Astrocyte of the cerebellum (primary cell): Measurements from ENCODE around the gene AP1AR.
A peak's percentile ranks its signal among the peaks of the same experiment; 100 is the strongest.

ENCODE experiments used
- DNase-seq: peaks from one replicate; pipeline ENCODE4 v3.0.0-alpha.2; 2011; ENCODE audit warnings: low read depth
- H3K4me3 ChIP-seq: 2 replicates; pipeline ENCODE4 v1.5.1; 2011; ENCODE audit warnings: mild to moderate bottlenecking, low read depth, low read length, moderate library complexity
- CTCF ChIP-seq: IDR thresholded peaks from 2 replicates; pipeline ENCODE4 v1.5.1; 2012; ENCODE audit warnings: low read length, low read depth, moderate library complexity, mild to moderate bottlenecking; ENCODE audit errors: missing control alignments
- in situ Hi-C: cut with HindIII; loops from 2 replicates; pipeline ENCODE4 v1.10.0; 2017; ENCODE audit warnings: low sequenced_read_pairs

AP1AR gene

GRCh38 chr4:112219826-112220366, 11.7 kb upstream of the AP1AR start:
- in situ Hi-C loops: no loop called here
- no peak for DNase-seq
- TF ChIP-seq CTCF: no peak

GRCh38 chr4:112222219-112222955, 9.2 kb upstream of the AP1AR start:
- no peak overlapping the region for H3K4me3 ChIP-seq
- no peak for DNase-seq
- TF ChIP-seq CTCF: no peak
- in situ Hi-C loops: no loop called here

More at GRCh38 chr4:112219826-112220366, 11.7 kb upstream of the AP1AR start:
- no peak overlapping the region for H3K4me3 ChIP-seq

- DNase-seq: no peak
- TF ChIP-seq CTCF: no peak
- in situ Hi-C loops: no loop called here
Observed at GRCh38 chr4:112225157-112225556, 6.4 kb upstream of the AP1AR start.

GRCh38 chr4:112230879-112231778, 458 bp upstream of the AP1AR start:
- no peak for TF ChIP-seq CTCF
- in situ Hi-C loops: no loop called here
- peak overlapping the region; percentile 91 for H3K4me3 ChIP-seq
- peak; percentile 88 for DNase-seq

More at GRCh38 chr4:112225157-112225556, 6.4 kb upstream of the AP1AR start:
- H3K4me3 ChIP-seq: no peak overlapping the region

- TF ChIP-seq CTCF: peak; percentile 80
- peak; percentile 81 for DNase-seq
- in situ Hi-C loops: no loop called here
- H3K4me3 ChIP-seq: no peak overlapping the region
Observed at GRCh38 chr4:112234952-112235609, 3.5 kb downstream of the AP1AR start.

- DNase-seq: no peak
- H3K4me3 ChIP-seq: no peak overlapping the region
- no peak for TF ChIP-seq CTCF
- in situ Hi-C loops: no loop called here
Observed at GRCh38 chr4:112236040-112236439, 4.5 kb downstream of the AP1AR start.
